ENCODE results near the gene KIF5C. TPM values are rescaled to one million over a fixed set of nuclear protein-coding genes. Genes with fewer than 3 reads are reported as not detected.

Gene KIF5C
- polyA plus RNA-seq, 1 donor (not counting 4 experiments of a cell fraction or from before 2014, with no cell fraction given), result 0.03 TPM

DNA sequence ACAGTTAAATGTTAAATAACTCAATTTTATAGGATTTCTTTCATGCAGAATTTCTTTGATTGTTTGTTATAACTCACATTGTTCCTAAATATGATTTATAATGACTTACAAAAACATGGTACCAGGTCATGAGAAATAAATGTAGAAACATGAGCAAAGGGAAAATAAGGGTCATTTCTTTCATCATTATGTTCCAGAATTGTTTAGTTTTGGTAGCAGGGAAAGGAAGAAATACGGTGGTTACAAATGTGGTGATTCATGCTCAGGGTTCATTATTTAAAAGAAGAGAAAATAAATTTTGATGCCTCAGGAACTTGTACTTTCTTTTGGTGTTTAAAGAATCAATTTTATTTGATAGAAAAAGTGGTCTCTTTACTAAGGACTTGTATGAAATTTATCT is 167.9 kb downstream of the KIF5C start:
- Histone ChIP-seq H3K9me3 (ENCODE audit: control insufficient read depth, low read depth, low read length) (no peaks in the 10 kb centered on the region), H3K27me3 (ENCODE audit: control insufficient read depth, extremely low read depth, insufficient read depth, low read length) (no peaks in the 10 kb centered on the region), H3K4me2 (ENCODE audit: control insufficient read depth, extremely low read depth, insufficient read depth, low read depth, low read length) (no peak overlapping the region), H3K4me3 (ENCODE audit: control insufficient read depth in 2 of 3, extremely low read depth in 1 of 3, insufficient read depth in 2 of 3, low read depth in 1 of 3, low read length in 3 of 3) (no peak overlapping the region), H3K9me1 (ENCODE audit: control insufficient read depth, extremely low read depth, insufficient read depth, low read length) (no peaks in the 10 kb centered on the region), H3K79me2 (ENCODE audit: control insufficient read depth, insufficient read depth, low read length) (no peaks in the 10 kb centered on the region), H4K20me1 (ENCODE audit: control insufficient read depth, extremely low read depth, insufficient read depth, low read length) (no peaks in the 10 kb centered on the region), H3K9ac (ENCODE audit: control insufficient read depth, extremely low read depth, insufficient read depth, low read length) (no peak overlapping the region), H3K27ac (ENCODE audit: control insufficient read depth, insufficient read depth, low read length) (no peak overlapping the region), H3K4me1 (ENCODE audit: control insufficient read depth, extremely low read depth, insufficient read depth, low read length) (peaks cover 3% of the 10 kb centered on the region), H2AFZ (ENCODE audit: control insufficient read depth, low read length) (no peak overlapping the region), H3K36me3 (ENCODE audit: control insufficient read depth in 2 of 2, extremely low read depth in 1 of 2, insufficient read depth in 2 of 2, low read length in 2 of 2) (no peaks in the 10 kb centered on the region)
- DNase-seq (ENCODE audit: low read depth, low spot score), result no peak
- TF ChIP-seq, protein P1, sequence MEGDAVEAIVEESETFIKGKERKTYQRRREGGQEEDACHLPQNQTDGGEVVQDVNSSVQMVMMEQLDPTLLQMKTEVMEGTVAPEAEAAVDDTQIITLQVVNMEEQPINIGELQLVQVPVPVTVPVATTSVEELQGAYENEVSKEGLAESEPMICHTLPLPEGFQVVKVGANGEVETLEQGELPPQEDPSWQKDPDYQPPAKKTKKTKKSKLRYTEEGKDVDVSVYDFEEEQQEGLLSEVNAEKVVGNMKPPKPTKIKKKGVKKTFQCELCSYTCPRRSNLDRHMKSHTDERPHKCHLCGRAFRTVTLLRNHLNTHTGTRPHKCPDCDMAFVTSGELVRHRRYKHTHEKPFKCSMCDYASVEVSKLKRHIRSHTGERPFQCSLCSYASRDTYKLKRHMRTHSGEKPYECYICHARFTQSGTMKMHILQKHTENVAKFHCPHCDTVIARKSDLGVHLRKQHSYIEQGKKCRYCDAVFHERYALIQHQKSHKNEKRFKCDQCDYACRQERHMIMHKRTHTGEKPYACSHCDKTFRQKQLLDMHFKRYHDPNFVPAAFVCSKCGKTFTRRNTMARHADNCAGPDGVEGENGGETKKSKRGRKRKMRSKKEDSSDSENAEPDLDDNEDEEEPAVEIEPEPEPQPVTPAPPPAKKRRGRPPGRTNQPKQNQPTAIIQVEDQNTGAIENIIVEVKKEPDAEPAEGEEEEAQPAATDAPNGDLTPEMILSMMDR (optimal IDR thresholded peaks at IDR 0.05 in 1 of 3, IDR thresholded peaks at IDR 0.05 in 1 of 3, conservative IDR thresholded peaks at IDR 0.05 in 1 of 3; ENCODE audit: extremely low read depth in 1 of 3, insufficient read depth in 2 of 3, low read length in 3 of 3), result no peak
- no peak for TF ChIP-seq EZH2 (IDR thresholded peaks at IDR 0.05; ENCODE audit: low read length)
- FAIRE-seq, result no peak
- dilution Hi-C loops (cut with MboI; ENCODE audit: extremely low pct_ligation_motif_present, low sequenced_read_pairs), result no loop called here

DNA sequence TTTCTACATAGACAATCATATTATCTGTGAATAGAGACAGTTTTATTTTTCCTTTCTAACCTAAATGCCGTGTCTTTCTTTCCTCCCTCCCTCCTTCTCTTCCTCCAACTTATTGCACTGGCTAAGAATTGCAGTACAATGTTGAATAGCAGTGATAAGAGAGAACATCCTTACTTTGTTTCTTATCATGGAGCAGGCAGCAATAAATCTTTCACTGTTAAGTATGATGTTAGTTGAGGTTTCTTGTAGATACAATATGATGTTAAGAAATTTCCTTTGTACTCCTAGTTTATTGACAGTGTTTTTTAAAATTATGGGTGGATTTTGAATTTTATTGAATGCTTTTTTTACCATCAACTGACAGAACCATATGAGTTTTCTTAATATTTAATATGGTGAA is 169.5 kb downstream of the KIF5C start:
- no peaks in the 10 kb centered on the region for H3K79me2 ChIP-seq (ENCODE audit: control insufficient read depth, insufficient read depth, low read length)
- no peak overlapping the region for H3K9ac ChIP-seq (ENCODE audit: control insufficient read depth, extremely low read depth, insufficient read depth, low read length)
- H3K4me3 ChIP-seq (ENCODE audit: control insufficient read depth in 2 of 3, extremely low read depth in 1 of 3, insufficient read depth in 2 of 3, low read depth in 1 of 3, low read length in 3 of 3), result no peak overlapping the region
- peaks cover 16% of the 10 kb centered on the region for H3K4me1 ChIP-seq (ENCODE audit: control insufficient read depth, extremely low read depth, insufficient read depth, low read length)
- DNase-seq (ENCODE audit: low read depth, low spot score), result no peak
- no peaks in the 10 kb centered on the region for H3K9me1 ChIP-seq (ENCODE audit: control insufficient read depth, extremely low read depth, insufficient read depth, low read length)
- dilution Hi-C loops (cut with MboI; ENCODE audit: extremely low pct_ligation_motif_present, low sequenced_read_pairs), result no loop called here
- H3K36me3 ChIP-seq (ENCODE audit: control insufficient read depth in 2 of 2, extremely low read depth in 1 of 2, insufficient read depth in 2 of 2, low read length in 2 of 2), result no peaks in the 10 kb centered on the region
- no peak overlapping the region for H3K4me2 ChIP-seq (ENCODE audit: control insufficient read depth, extremely low read depth, insufficient read depth, low read depth, low read length)
- no peak overlapping the region for H2AFZ ChIP-seq (ENCODE audit: control insufficient read depth, low read length)
- H3K9me3 ChIP-seq (ENCODE audit: control insufficient read depth, low read depth, low read length), result no peaks in the 10 kb centered on the region
- no peak overlapping the region for H3K27ac ChIP-seq (ENCODE audit: control insufficient read depth, insufficient read depth, low read length)
- no peak for FAIRE-seq
- H4K20me1 ChIP-seq (ENCODE audit: control insufficient read depth, extremely low read depth, insufficient read depth, low read length), result no peaks in the 10 kb centered on the region
- TF ChIP-seq EZH2 (IDR thresholded peaks at IDR 0.05; ENCODE audit: low read length), result no peak
- TF ChIP-seq, protein P1 (optimal IDR thresholded peaks at IDR 0.05 in 1 of 3, IDR thresholded peaks at IDR 0.05 in 1 of 3, conservative IDR thresholded peaks at IDR 0.05 in 1 of 3; ENCODE audit: extremely low read depth in 1 of 3, insufficient read depth in 2 of 3, low read length in 3 of 3), result no peak
- H3K27me3 ChIP-seq (ENCODE audit: control insufficient read depth, extremely low read depth, insufficient read depth, low read length), result no peaks in the 10 kb centered on the region
